GM06990 (cell line): ENCODE measurements around the gene ARHGEF17.
A peak's percentile ranks its signal among the peaks of the same experiment; 100 is the strongest.

Experiments
- DNase-seq: peaks from one replicate; pipeline ENCODE4 v3.0.0-alpha.2; 2011; ENCODE audit not compliant: insufficient read length; ENCODE audit errors: extremely low read depth
- H3K27me3 ChIP-seq: replicated peaks from 2 replicates; pipeline ENCODE4 v1.6.0; 2011; ENCODE audit warnings: low read length; ENCODE audit not compliant: control insufficient read depth, insufficient read depth
- H3K36me3 ChIP-seq: 2 replicates; pipeline ENCODE4 v1.5.1; 2011; ENCODE audit warnings: low read length; ENCODE audit not compliant: control insufficient read depth, insufficient read depth
- H3K4me3 ChIP-seq: replicated peaks from 2 replicates; pipeline ENCODE4 v1.5.1; 2011; ENCODE audit warnings: low read depth, mild to moderate bottlenecking, control low read depth, low read length
- CTCF ChIP-seq: IDR thresholded peaks from 2 replicates; pipeline ENCODE4 v1.5.1; 2011; ENCODE audit warnings: low read length, control low read depth, mild to moderate bottlenecking, inconsistent platforms; ENCODE audit not compliant: insufficient read depth, poor library complexity, severe bottlenecking

Gene ARHGEF17

GRCh38 chr11:73380331-73380730 is 72.3 kb downstream of the ARHGEF17 start:
- no peak overlapping the region for H3K4me3 ChIP-seq
- no peaks in the 10 kb centered on the region for H3K27me3 ChIP-seq
- peaks cover 1% of the 10 kb centered on the region; the same call in 1 of the 2 replicates for H3K36me3 ChIP-seq
- TF ChIP-seq CTCF = no peak
- DNase-seq = no peak

- DNase-seq = no peak
- Histone ChIP-seq H3K4me3 (no peak overlapping the region; the same call in 1 of the 2 replicates), H3K36me3 (peaks cover 1% of the 10 kb centered on the region; the same call in 1 of the 2 replicates)
Observed at GRCh38 chr11:73380897-73381410, 72.9 kb downstream of the ARHGEF17 start.

GRCh38 chr11:73381589-73381988 is 73.5 kb downstream of the ARHGEF17 start:
- no peak for TF ChIP-seq CTCF
- no peak for DNase-seq
- peaks cover 1% of the 10 kb centered on the region; the same call in 1 of the 2 replicates for H3K36me3 ChIP-seq
- no peaks in the 10 kb centered on the region for H3K27me3 ChIP-seq
- H3K4me3 ChIP-seq = no peak overlapping the region; the same call in 1 of the 2 replicates

More at GRCh38 chr11:73380897-73381410, 72.9 kb downstream of the ARHGEF17 start:
- no peak for TF ChIP-seq CTCF
- H3K27me3 ChIP-seq = no peaks in the 10 kb centered on the region

- peaks cover 1% of the 10 kb centered on the region for H3K36me3 ChIP-seq
- H3K27me3 ChIP-seq = no peaks in the 10 kb centered on the region
- no peak for DNase-seq
- no peak for TF ChIP-seq CTCF
- no peak overlapping the region; the same call in 1 of the 2 replicates for H3K4me3 ChIP-seq
Observed at GRCh38 chr11:73382183-73382582, 74.1 kb downstream of the ARHGEF17 start.

- Histone ChIP-seq H3K36me3 (peaks cover 1% of the 10 kb centered on the region), H3K27me3 (no peaks in the 10 kb centered on the region), H3K4me3 (peak overlapping the region; percentile 25; the same call in 1 of the 2 replicates)
- no peak for TF ChIP-seq CTCF
- DNase-seq = no peak
Observed at GRCh38 chr11:73382747-73383146, 74.7 kb downstream of the ARHGEF17 start.
